GM18951 (cell line): ENCODE results near the gene HSPA6.

Experiments used
- POLR2A ChIP-seq: IDR thresholded peaks from 4 replicates; pipeline ENCODE4 v1.6.1; 2011; ENCODE audit warnings: mild to moderate bottlenecking; ENCODE audit not compliant: insufficient read length, insufficient read depth; ENCODE audit errors: extremely low read depth
- in situ Hi-C: fragments of 300-500 bp; cut with MboI; formaldehyde crosslinking; loops from one replicate; pipeline ENCODE4 v1.12.0; 2022; ENCODE audit warnings: low sequenced_read_pairs, mixed read lengths, inconsistent platforms; ENCODE audit not compliant: unreplicated experiment

HSPA6 gene

GRCh38 chr1:161495490-161495889, 28.9 kb upstream of the HSPA6 start:
- in situ Hi-C loops: no loop called here
- TF ChIP-seq POLR2A: no peak

- no peak for TF ChIP-seq POLR2A
- in situ Hi-C loops: no loop called here
Measured at GRCh38 chr1:161497961-161498360, 26.4 kb upstream of the HSPA6 start.

GRCh38 chr1:161498646-161499045, 25.7 kb upstream of the HSPA6 start:
- no peak for TF ChIP-seq POLR2A
- in situ Hi-C loops: no loop called here

GRCh38 chr1:161499099-161500039, 25.0 kb upstream of the HSPA6 start:
- in situ Hi-C loops: no loop called here
- TF ChIP-seq POLR2A: no peak

- in situ Hi-C loops: no loop called here
- TF ChIP-seq POLR2A: no peak
Measured at GRCh38 chr1:161501234-161501633, 23.1 kb upstream of the HSPA6 start.

GRCh38 chr1:161502181-161502580, 22.2 kb upstream of the HSPA6 start:
- in situ Hi-C loops: no loop called here

GRCh38 chr1:161502641-161503393, 21.5 kb upstream of the HSPA6 start:
- in situ Hi-C loops: no loop called here
- TF ChIP-seq POLR2A: no peak

More at GRCh38 chr1:161502181-161502580, 22.2 kb upstream of the HSPA6 start:
- no peak for TF ChIP-seq POLR2A

- no peak for TF ChIP-seq POLR2A
- in situ Hi-C loops: no loop called here
Measured at GRCh38 chr1:161503394-161503748, 21.0 kb upstream of the HSPA6 start.

GRCh38 chr1:161505686-161506085, 18.7 kb upstream of the HSPA6 start:
- in situ Hi-C loops: no loop called here
- no peak for TF ChIP-seq POLR2A

- in situ Hi-C loops: no loop called here
- TF ChIP-seq POLR2A: no peak
Measured at GRCh38 chr1:161506336-161507223, 17.8 kb upstream of the HSPA6 start.

GRCh38 chr1:161510477-161510876, 13.9 kb upstream of the HSPA6 start:
- in situ Hi-C loops: no loop called here
- TF ChIP-seq POLR2A: no peak

GRCh38 chr1:161511018-161511755, 13.2 kb upstream of the HSPA6 start:
- TF ChIP-seq POLR2A: no peak
- in situ Hi-C loops: no loop called here
